GM23338 (cell line): ENCODE measurements around the gene LRRC4. TPM values are rescaled to one million over a fixed set of nuclear protein-coding genes. Genes with fewer than 3 reads are reported as not detected.

Experiments used
- ATAC-seq: fragments of 200-7000 bp; cut with Tn5 transposase; 3 replicates; pipeline ENCODE4 v1.9.1; 2020
- DNase-seq: peaks from one replicate; pipeline ENCODE4 v3.0.0-alpha.2; 2015; ENCODE audit warnings: low spot score
- H2AFZ ChIP-seq: fragments of 200-600 bp; sonication (generic); 2 replicates; pipeline ENCODE4 v1.8.0; 2016; ENCODE audit warnings: antibody characterized with exemption, mild to moderate bottlenecking, moderate library complexity
- H3F3A ChIP-seq: fragments of 200-600 bp; sonication (generic); replicated peaks from 2 replicates; pipeline ENCODE4 v1.8.0; 2017; ENCODE audit warnings: antibody characterized with exemption, mixed run types, low read depth
- H3K27ac ChIP-seq: fragments of 200-600 bp; sonication (generic); 2 replicates; pipeline ENCODE4 v1.6.1; 2016; ENCODE audit warnings: low read depth
- H3K27me3 ChIP-seq: fragments of 200-600 bp; sonication (generic); 2 replicates; pipeline ENCODE4 v1.8.0; 2016; ENCODE audit warnings: mild to moderate bottlenecking, mixed run types, moderate library complexity; ENCODE audit not compliant: insufficient read depth
- H3K36me3 ChIP-seq: fragments of 200-600 bp; sonication (generic); 2 replicates; pipeline ENCODE4 v1.8.0; 2016; ENCODE audit warnings: mild to moderate bottlenecking; ENCODE audit not compliant: insufficient read depth
- H3K4me1 ChIP-seq: fragments of 200-600 bp; sonication (generic); 2 replicates; pipeline ENCODE4 v1.8.0; 2016; ENCODE audit warnings: mild to moderate bottlenecking, moderate library complexity; ENCODE audit not compliant: insufficient read depth
- H3K4me2 ChIP-seq: fragments of 200-600 bp; sonication (generic); 2 replicates; pipeline ENCODE4 v1.7.1; 2017; ENCODE audit warnings: mixed run types
- H3K4me3 ChIP-seq: fragments of 200-600 bp; sonication (generic); 2 replicates; pipeline ENCODE4 v1.6.1; 2016; ENCODE audit warnings: mixed run types
- H3K79me2 ChIP-seq: fragments of 200-600 bp; sonication (generic); replicated peaks from 2 replicates; pipeline ENCODE4 v1.8.0; 2017; ENCODE audit warnings: mild to moderate bottlenecking; ENCODE audit not compliant: insufficient read depth
- H3K9me2 ChIP-seq: fragments of 200-600 bp; sonication (generic); 2 replicates; pipeline ENCODE4 v1.8.0; 2017; ENCODE audit not compliant: insufficient read depth
- H4K20me1 ChIP-seq: fragments of 200-600 bp; sonication (generic); replicated peaks from 2 replicates; pipeline ENCODE4 v1.8.0; 2017; ENCODE audit warnings: mild to moderate bottlenecking; ENCODE audit not compliant: insufficient read depth
- H3K27ac Mint-ChIP-seq: 2 replicates; pipeline ENCODE4 v1.8.0; 2020; ENCODE audit warnings: inconsistent platforms, mild to moderate bottlenecking, moderate library complexity, mixed read lengths
- H3K27me3 Mint-ChIP-seq: 3 replicates; pipeline ENCODE4 v1.8.0; 2022; ENCODE audit warnings: low read depth, mild to moderate bottlenecking, moderate library complexity, mixed read lengths, inconsistent platforms; ENCODE audit not compliant: insufficient read depth, poor library complexity
- H3K36me3 Mint-ChIP-seq: 3 replicates; pipeline ENCODE4 v1.8.0; 2021; ENCODE audit warnings: low read depth, mild to moderate bottlenecking, inconsistent platforms, moderate library complexity, mixed read lengths
- H3K4me1 Mint-ChIP-seq: 3 replicates; pipeline ENCODE4 v1.8.0; 2020; ENCODE audit warnings: mild to moderate bottlenecking, inconsistent platforms, mixed read lengths
- H3K4me3 Mint-ChIP-seq: 3 replicates; pipeline ENCODE4 v1.8.0; 2021; ENCODE audit warnings: moderate library complexity, mild to moderate bottlenecking, inconsistent platforms, mixed read lengths
- H3K9me3 Mint-ChIP-seq: 3 replicates; pipeline ENCODE4 v1.8.0; 2020; ENCODE audit warnings: moderate library complexity, mild to moderate bottlenecking, inconsistent platforms, mixed read lengths
- EZH2phosphoT487 ChIP-seq: fragments of 200-600 bp; sonication (generic); IDR thresholded peaks from one replicate; pipeline ENCODE4 v1.8.1; 2018; ENCODE audit warnings: antibody characterized with exemption; ENCODE audit not compliant: unreplicated experiment
- JUNB ChIP-seq: IDR thresholded peaks from one replicate; pipeline ENCODE4 v1.6.1; 2016; ENCODE audit warnings: antibody characterized with exemption; ENCODE audit not compliant: unreplicated experiment
- STAT1 ChIP-seq: IDR thresholded peaks from one replicate; pipeline ENCODE4 v1.6.1; 2016; ENCODE audit warnings: antibody characterized with exemption; ENCODE audit not compliant: unreplicated experiment
- ZNF462 ChIP-seq: fragments of 250-450 bp; sonication (Bioruptor Pico); IDR thresholded peaks from 2 replicates; pipeline ENCODE4 v1.5.0; 2020; ENCODE audit warnings: mild to moderate bottlenecking, moderate library complexity
- polyA plus RNA-seq: library from polyadenylated mRNA; unstranded; fragments of >200 nt; fragmentation: Nextera tagmentation; extraction: Ambion mirVana; gene quantifications from 2 replicates; pipeline ENCODE4 v1.2.1, GENCODE V29; 2016
- total RNA-seq: library from RNA; depleted of rRNA; stranded (reverse); fragments of >200 nt; shearing (Covaris generic); gene quantifications from 2 replicates; pipeline ENCODE4 v1.2.3, GENCODE V29; 2014
- TF ChIP-seq, protein P1 (sequence below): IDR thresholded peaks from one replicate; pipeline ENCODE4 v1.6.1; 2018; ENCODE audit warnings: antibody characterized with exemption; ENCODE audit not compliant: unreplicated experiment

LRRC4 gene
- total and polyA plus RNA-seq, 2 experiments from 2014 or later = 1.9 to 5.2 TPM

DNA sequence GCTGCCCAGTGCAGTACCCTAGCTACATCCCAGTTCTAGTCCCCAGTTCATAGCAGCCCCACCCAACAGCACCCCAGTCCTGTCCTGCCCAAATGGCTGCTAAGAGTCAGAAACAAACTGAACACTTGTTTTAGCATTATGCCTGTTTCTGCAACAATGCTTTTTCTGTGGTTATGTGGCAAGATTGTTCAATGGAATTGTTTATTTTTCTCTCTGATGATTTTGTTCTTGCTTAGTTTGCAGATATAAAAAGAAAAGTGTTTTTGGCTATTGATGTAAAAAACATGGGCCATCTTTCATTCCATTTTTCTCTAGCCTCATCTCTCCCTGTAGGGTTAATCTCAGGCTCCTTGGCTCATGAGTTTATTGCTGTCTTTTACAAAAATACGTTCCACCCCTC lies 42.5 kb downstream of the LRRC4 start:
- Mint-ChIP-seq H3K9me3 (no peaks in the 10 kb centered on the region), H3K4me3 (no peak overlapping the region), H3K27me3 (peaks cover 3% of the 10 kb centered on the region), H3K36me3 (peaks cover 12% of the 10 kb centered on the region), H3K4me1 (peaks cover 42% of the 10 kb centered on the region), H3K27ac (peak overlapping the region; percentile 54)
- H3K9me2 ChIP-seq = no peaks in the 10 kb centered on the region
- no peak overlapping the region for H2AFZ ChIP-seq
- peaks cover 8% of the 10 kb centered on the region for H3K36me3 ChIP-seq
- 0 out of 2 replicates have a peak, but pooled peaks cover 3% of the 10 kb centered on the region for H3F3A ChIP-seq
- peaks cover 20% of the 10 kb centered on the region for H3K79me2 ChIP-seq
- DNase-seq = no peak
- no peaks in the 10 kb centered on the region for H3K27me3 ChIP-seq
- H3K4me2 ChIP-seq = no peak overlapping the region
- no peak overlapping the region for H3K27ac ChIP-seq
- peaks cover 5% of the 10 kb centered on the region; the same call in 1 of the 2 replicates for H4K20me1 ChIP-seq
- no peak for ATAC-seq
- H3K4me1 ChIP-seq = peaks cover 21% of the 10 kb centered on the region
- no peak for TF ChIP-seq JUNB
- TF ChIP-seq EZH2phosphoT487 = no peak
- no peak for TF ChIP-seq ZNF462 (CRISPR knock-in tag)
- TF ChIP-seq, protein P1, sequence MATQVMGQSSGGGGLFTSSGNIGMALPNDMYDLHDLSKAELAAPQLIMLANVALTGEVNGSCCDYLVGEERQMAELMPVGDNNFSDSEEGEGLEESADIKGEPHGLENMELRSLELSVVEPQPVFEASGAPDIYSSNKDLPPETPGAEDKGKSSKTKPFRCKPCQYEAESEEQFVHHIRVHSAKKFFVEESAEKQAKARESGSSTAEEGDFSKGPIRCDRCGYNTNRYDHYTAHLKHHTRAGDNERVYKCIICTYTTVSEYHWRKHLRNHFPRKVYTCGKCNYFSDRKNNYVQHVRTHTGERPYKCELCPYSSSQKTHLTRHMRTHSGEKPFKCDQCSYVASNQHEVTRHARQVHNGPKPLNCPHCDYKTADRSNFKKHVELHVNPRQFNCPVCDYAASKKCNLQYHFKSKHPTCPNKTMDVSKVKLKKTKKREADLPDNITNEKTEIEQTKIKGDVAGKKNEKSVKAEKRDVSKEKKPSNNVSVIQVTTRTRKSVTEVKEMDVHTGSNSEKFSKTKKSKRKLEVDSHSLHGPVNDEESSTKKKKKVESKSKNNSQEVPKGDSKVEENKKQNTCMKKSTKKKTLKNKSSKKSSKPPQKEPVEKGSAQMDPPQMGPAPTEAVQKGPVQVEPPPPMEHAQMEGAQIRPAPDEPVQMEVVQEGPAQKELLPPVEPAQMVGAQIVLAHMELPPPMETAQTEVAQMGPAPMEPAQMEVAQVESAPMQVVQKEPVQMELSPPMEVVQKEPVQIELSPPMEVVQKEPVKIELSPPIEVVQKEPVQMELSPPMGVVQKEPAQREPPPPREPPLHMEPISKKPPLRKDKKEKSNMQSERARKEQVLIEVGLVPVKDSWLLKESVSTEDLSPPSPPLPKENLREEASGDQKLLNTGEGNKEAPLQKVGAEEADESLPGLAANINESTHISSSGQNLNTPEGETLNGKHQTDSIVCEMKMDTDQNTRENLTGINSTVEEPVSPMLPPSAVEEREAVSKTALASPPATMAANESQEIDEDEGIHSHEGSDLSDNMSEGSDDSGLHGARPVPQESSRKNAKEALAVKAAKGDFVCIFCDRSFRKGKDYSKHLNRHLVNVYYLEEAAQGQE = no peak
- TF ChIP-seq STAT1 = no peak
- H3K4me3 ChIP-seq = no peak overlapping the region
